ENCODE measurements around the gene PRDM1.

PRDM1 gene

DNA sequence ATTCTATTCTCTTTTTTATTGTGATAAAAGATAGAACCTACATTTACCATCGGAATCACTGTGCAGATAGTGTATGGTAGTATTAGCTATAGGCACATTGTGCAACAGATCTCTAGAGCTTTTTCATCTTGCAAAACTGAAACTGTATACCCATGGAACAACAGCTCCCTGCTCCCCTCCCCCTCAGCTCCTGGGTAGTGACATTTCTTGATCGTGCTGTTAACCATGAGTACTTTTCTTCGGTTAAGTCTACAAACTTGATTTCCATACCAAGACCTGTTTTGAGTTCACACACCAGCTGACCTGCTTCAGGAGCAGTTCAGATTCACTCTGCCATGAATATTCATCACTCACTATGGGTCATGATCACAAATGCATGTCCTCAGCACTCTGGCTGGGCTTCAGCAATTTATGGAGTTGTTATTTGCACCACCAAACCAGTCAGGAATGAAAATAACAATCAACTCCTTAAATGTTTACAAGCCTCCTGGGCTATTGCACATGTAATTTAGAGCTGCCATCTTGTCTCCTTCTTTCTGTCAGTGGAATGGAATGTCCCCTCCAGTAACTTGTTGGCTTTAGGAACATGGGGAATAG, 32.8 kb downstream of the PRDM1 start:
- DNase-seq = peak; percentile 45

DNA sequence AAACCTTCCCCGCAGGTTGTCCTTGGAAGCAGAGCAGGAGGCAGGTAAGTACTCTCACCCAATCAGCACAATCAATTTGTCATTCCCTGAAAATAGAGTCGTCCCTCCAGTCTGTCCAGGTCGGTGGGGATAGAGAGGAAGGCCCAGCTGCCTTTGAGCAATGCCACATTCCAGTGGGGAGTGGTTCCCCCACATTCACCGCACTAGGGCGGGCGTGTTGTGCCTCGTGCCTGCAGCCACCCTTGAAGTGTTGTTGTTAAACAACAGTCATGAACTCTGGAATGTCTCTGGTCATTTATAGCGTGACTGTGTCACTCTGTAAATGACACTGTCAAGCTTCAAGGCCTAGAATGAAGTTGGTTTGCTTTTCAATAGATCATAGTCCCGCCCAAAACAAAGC, 33.4 kb downstream of the PRDM1 start:
- DNase-seq = no peak

DNA sequence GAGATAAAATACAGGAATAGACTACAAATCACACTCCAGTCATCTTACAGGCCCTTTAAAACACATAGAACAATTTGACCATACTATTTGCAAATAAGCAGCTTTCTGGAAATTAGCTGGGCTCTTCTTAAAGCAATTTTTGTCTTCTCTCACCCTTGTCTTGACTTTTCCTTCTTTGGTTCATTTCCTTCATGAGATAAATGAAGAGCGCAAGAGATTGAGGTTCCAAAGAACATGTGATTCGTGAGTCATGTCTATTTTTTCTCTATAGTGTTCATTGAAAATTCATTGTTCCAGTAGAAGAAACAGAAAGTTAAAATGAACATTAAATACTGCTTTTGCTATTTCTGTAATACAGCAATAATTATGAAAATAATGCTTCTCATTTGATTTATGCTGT, 33.9 kb downstream of the PRDM1 start:
- DNase-seq = no peak

GRCh38 chr6:106120406-106120805, 34.3 kb downstream of the PRDM1 start:
- no peak for DNase-seq

GRCh38 chr6:106122306-106122918, 36.3 kb downstream of the PRDM1 start:
- no peak for DNase-seq

GRCh38 chr6:106122938-106123656, 37.0 kb downstream of the PRDM1 start:
- DNase-seq = no peak

DNA sequence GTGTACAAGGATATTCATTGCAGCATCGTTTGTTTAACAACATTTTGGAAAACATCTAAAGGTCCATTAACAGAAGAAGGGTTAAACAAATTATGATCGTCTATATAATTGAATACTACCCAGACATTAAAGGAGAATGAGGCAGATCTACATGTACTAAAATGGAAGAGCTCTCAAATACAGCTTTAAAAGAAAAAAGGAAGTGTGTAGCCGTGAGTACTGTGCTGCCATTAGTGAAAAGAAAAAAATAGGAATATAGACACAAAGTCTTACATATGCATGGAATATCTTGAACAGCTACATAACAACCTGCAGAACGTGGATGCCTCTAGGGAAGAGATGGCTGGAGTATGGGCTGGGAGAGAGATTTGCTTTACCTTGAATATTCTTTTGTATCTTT, 37.9 kb downstream of the PRDM1 start:
- no peak for DNase-seq

DNA sequence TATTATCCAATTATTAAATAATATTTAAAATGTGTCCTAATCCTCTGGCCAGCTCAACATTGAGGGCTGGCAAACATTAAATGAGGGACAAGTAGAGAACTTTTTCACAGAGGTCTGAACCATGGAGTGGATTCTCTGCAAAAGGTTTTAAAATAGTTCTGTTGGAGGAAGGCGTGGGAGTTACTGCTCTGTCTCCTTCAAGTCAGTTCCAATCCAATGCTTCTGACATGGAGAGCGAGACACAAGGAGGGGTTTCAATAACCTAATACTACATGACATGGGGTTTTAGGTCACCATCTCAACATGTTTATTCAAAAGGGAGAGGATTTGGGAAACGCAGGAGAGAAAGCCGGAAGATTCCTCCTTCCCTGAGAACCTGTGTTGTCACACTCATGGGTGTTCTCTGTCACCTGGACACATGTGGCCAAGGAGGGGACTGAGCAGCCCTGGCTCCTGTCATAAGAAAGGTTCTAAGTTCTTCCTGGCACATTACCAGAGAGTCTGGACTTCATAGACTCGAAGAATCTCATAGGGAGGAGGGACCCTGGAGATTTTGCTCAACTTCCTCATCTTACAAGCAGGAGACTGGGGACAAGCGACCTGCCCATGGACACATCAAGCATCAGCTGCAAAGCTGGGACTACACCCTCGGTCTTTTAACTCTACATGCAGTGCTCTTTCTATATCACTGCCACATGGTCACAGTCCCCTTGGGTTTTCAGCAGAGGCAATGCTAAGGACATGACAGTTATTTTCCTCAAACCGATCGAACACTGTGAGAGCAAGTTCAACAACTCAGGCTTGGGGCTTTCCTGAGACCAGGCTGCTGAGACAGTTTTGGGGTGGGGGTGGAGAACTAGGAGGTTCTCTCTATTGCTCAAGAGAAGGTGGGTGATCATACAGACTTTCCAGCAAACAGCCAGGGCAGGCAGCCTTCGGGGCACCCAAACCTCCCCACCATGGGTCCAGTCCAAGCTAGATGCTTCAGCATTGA, 38.6 kb downstream of the PRDM1 start:
- DNase-seq = no peak

- DNase-seq = peak; percentile 66
These were observed 39.8 kb downstream of the PRDM1 start for GRCh38 chr6:106125925-106126435.

GRCh38 chr6:106126482-106126881, 40.3 kb downstream of the PRDM1 start:
- DNase-seq = no peak

GRCh38 chr6:106128981-106129781, 43.0 kb downstream of the PRDM1 start:
- no peak for DNase-seq

- no peak for DNase-seq
These were observed 46.1 kb downstream of the PRDM1 start for GRCh38 chr6:106132153-106132698.

GRCh38 chr6:106133040-106133439, 46.9 kb downstream of the PRDM1 start:
- DNase-seq = no peak

DNA sequence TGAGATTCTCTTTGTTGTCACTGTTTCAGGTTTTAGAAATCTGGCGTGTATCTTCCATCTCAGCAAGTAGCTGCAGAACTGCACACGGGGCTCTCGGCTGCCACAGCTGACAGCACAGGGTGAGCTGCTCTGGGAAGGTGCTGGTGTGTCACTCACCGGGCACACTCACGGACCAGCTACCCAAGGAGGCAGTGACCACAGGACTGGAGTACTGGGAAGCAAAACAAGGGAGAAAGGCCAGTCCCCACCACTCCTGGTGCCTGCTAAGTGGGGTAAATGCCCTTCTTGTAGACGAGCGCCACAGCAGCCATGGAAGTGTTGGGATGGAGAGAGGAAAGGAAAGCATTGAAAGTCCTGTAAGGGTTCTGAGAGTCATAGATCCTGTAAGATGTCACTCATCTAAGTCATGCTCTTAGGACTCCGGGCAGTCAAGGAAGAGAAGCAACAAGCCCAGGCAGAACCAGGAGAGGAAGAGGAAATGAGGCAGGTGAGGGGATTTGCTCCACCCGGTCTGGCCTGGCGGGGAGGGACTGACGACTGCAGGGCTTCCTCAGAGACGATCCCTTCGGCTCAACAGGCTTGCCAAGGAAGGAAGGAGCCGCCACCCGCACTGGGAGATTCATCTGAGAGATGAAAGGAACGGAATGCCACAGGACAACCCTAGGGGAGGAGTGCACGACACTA, 48.1 kb downstream of the PRDM1 start:
- no peak for DNase-seq

DNA sequence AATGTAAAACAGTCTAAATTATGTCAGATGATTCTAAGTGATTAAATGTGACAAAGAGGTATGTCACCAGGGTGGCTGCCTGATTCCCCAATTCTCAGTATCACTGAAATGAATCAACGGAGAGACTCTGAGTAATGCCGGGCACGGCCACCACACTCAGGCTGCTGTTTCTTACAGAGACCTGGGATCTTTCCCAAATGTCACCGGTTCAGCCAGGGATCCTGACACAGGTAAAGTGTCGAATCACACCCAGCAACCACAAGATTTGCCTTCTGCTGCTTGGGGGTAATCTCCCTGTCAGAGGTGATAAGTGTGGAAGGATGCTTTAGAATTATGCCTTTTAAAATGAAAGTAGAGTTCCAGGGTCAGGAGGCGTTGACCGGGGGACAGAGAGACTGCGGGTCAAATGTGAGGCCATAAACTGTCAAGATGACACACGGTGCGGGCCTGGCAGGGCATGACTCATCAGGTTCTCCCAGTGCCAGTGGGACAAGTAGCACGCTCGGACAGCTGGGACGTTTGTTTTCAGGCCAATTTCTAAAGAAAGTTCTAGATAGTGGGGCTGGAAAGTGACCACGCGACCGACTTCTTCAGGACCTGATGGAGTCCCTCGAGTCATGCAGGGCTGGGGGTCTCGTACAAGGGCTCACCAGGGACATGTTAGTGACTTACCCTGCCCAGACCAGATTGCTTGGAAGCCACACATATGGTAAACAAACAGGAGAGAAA, 48.9 kb downstream of the PRDM1 start:
- DNase-seq = peak; percentile 50

DNA sequence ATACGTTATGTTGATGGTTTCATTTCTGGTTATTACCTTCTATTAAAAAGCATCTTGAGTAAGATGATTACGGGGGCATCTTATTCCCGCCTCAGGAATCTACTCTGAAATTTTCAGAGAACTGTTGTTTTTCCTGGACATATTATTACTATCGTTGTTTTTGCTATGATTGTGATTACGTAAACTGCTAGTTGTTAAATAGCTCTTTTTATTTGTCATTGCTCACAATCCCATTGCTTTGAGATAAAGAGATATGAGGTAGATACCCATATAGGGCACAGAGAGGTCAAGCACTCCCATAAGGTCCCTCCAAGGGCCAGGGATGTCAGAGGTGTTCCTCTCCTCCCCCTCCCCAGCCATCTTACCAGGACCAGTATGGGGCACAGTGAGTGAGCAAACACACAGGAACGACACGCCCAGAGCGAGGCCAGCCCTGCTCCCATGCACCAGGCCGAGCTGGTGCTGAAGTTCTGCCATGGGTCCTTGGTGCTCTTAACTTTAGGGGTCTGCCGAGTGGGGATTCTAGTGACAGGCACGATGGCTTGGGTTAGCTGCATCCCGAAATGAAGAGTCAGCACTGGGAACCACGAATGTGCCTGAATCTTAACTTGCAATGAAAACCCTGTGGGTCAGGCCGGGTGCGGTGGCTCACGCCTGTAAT, 49.9 kb downstream of the PRDM1 start:
- DNase-seq = no peak

DNA sequence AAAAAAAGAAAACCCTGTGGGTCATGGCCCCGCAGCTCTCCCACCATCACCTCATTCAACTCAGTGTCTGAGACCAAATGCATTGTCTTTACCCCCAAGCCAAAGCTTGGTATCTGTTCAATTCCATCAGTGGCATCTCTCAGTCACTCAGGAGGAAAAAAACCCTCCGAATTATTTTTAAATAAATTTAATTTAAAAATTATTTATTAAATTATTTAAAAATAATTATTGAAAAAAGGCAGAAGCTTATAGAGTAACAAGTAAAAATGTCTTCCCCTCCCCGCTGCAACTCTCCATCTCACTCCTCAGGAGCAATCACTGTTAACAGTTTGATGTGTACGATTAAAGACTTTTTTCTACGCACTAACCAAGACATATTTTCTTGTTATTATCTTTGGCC, 50.7 kb downstream of the PRDM1 start:
- DNase-seq = no peak

- no peak for DNase-seq
These were observed 52.0 kb downstream of the PRDM1 start for GRCh38 chr6:106138151-106138550.

- peak; percentile 65 for DNase-seq
These were observed 55.5 kb downstream of the PRDM1 start for GRCh38 chr6:106141441-106142237.

Measured in activated CD4-positive, alpha-beta T cell treated with anti-CD3 and anti-CD28 coated beads for 48 hours (primary cell).